K562 treated with DMSO at 1 percent for 24 hours (cell line): ENCODE measurements around the gene NFXL1. TPM values are rescaled to one million over a fixed set of nuclear protein-coding genes. Genes with fewer than 3 reads are reported as not detected.

Experiments used
- total RNA-seq: library from RNA; unstranded; fragments of 300-600 nt; gene quantifications from 2 replicates; pipeline ENCODE4 v1.2.3, GENCODE V29; 2022; ENCODE audit warnings: low read depth; ENCODE audit not compliant: insufficient read depth

Gene NFXL1
- 8.8 and 9.3 TPM in 2 replicates for total RNA-seq

GRCh38 chr4:47914220-47914925 lies at the start of gene NFXL1:
Gene NFXL1, minus strand, starts transcription at chr4:47914583. Its CDS starts 380 bp downstream, at chr4:47914203.

GRCh38 chr4:47837908-47838294 lies 76.5 kb downstream of the NFXL1 start, which contains the start of gene CORIN:
Gene CORIN, minus strand, starts transcription at chr4:47838067. Its CDS starts 118 bp downstream, at chr4:47837949.

Other genes starting within 250 kb of the NFXL1 start
- not detected in 2 replicates for gene CORIN, start 76.5 kb downstream of the NFXL1 start, total RNA-seq
- gene CNGA1, start 102.1 kb upstream of the NFXL1 start, total RNA-seq: not detected in 2 replicates
- gene NIPAL1, start 102.2 kb upstream of the NFXL1 start, total RNA-seq: 0.54 TPM in 1 of 2 replicates, not detected in the other
- gene TXK, start 219.7 kb upstream of the NFXL1 start, total RNA-seq: 0.50 TPM in 1 of 2 replicates, not detected in the other